H1 (cell line): ENCODE results near the gene OR10H1.

ENCODE experiments used
- CEBPB ChIP-seq: IDR thresholded peaks from 2 replicates; pipeline ENCODE4 v1.6.1; 2012; ENCODE audit warnings: low read depth, low read length
- EZH2 ChIP-seq: fragments of 200-600 bp; sonication (generic); IDR thresholded peaks from 2 replicates; pipeline ENCODE4 v1.7.1; 2012; ENCODE audit warnings: low read depth, mild to moderate bottlenecking, moderate library complexity, low read length, inconsistent platforms; ENCODE audit not compliant: severe bottlenecking
- HDAC6 ChIP-seq: IDR thresholded peaks from one replicate; pipeline ENCODE4 v1.7.1; 2012; ENCODE audit warnings: low read depth, mild to moderate bottlenecking, inconsistent platforms, low read length, moderate library complexity
- POLR2AphosphoS5 ChIP-seq: IDR thresholded peaks from 2 replicates; pipeline ENCODE4 v1.6.1; 2011; ENCODE audit warnings: low read depth, low read length
- RXRA ChIP-seq: IDR thresholded peaks from 2 replicates; pipeline ENCODE4 v1.6.1; 2011; ENCODE audit warnings: low read depth, mild to moderate bottlenecking, low read length, moderate library complexity; ENCODE audit not compliant: insufficient read depth
- TCF12 ChIP-seq: IDR thresholded peaks from 2 replicates; pipeline ENCODE4 v1.6.1; 2011; ENCODE audit warnings: low read depth, mild to moderate bottlenecking, low read length
- TF ChIP-seq, protein P1 (sequence below): IDR thresholded peaks from 2 replicates; pipeline ENCODE4 v1.6.1; 2011; ENCODE audit warnings: low read length, improper control_type of control experiment
- TF ChIP-seq, protein P2 (sequence below), 3 experiments: IDR thresholded peaks; 1 replicate in 2 of 3; 2 replicates in 1 of 3; pipeline versions ENCODE4 v1.5.1 to v1.6.1; 2011; ENCODE audit warnings: low read length in 3 of 3, mild to moderate bottlenecking in 3 of 3, inconsistent platforms in 2 of 3, low read depth in 1 of 3, moderate library complexity in 1 of 3; ENCODE audit not compliant: insufficient read depth in 1 of 3; ENCODE audit errors: control extremely low read depth in 1 of 3

DNA sequence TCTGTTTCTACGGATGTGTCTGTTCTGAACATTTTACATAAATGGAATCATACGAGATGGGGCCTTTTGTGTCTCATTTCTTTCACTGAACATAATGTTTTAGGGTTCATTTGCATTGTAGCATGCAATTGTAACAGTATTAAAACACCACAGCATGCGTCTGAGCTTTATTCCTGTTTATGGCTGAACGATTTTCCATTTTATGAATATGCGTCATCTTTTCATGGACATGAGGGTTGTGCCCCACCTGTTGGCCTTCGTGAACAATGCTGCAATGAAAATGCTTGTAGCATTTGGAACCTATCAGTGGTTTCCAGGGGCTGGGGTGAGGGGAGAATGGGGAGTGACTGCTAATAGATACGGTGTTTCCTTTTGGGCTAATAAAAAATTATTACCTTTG, 5.1 kb downstream of the OR10H1 start:
- TF ChIP-seq, protein P1, sequence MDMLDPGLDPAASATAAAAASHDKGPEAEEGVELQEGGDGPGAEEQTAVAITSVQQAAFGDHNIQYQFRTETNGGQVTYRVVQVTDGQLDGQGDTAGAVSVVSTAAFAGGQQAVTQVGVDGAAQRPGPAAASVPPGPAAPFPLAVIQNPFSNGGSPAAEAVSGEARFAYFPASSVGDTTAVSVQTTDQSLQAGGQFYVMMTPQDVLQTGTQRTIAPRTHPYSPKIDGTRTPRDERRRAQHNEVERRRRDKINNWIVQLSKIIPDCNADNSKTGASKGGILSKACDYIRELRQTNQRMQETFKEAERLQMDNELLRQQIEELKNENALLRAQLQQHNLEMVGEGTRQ = no peak
- TF ChIP-seq POLR2AphosphoS5 (no peak), RXRA (no peak), EZH2 (no peak), HDAC6 (no peak), CEBPB (no peak), TCF12 (no peak)
- TF ChIP-seq, protein P2, sequence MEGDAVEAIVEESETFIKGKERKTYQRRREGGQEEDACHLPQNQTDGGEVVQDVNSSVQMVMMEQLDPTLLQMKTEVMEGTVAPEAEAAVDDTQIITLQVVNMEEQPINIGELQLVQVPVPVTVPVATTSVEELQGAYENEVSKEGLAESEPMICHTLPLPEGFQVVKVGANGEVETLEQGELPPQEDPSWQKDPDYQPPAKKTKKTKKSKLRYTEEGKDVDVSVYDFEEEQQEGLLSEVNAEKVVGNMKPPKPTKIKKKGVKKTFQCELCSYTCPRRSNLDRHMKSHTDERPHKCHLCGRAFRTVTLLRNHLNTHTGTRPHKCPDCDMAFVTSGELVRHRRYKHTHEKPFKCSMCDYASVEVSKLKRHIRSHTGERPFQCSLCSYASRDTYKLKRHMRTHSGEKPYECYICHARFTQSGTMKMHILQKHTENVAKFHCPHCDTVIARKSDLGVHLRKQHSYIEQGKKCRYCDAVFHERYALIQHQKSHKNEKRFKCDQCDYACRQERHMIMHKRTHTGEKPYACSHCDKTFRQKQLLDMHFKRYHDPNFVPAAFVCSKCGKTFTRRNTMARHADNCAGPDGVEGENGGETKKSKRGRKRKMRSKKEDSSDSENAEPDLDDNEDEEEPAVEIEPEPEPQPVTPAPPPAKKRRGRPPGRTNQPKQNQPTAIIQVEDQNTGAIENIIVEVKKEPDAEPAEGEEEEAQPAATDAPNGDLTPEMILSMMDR (IDR thresholded peaks at IDR 0.05; ENCODE audit: control extremely low read depth in 1 of 3, insufficient read depth in 1 of 3, low read depth in 1 of 3, low read length in 3 of 3) = no peak
